Activated T-helper 17 cell treated with anti-CD3 and anti-CD28 coated beads, Interleukin-2, amount 50 U/mL, for 72 hours (primary cell): Measurements from ENCODE around the gene SHROOM2. TPM values are rescaled to one million over a fixed set of nuclear protein-coding genes. Genes with fewer than 3 reads are reported as not detected.
A peak's percentile ranks its signal among the peaks of the same experiment; 100 is the strongest.
"Not testable (repeated sequence)": the region's sequence is repeated elsewhere in the genome, so short reads cannot be mapped to it uniquely, and the experiment has no call there.

ENCODE experiments used
- ATAC-seq: fragments of 150-1000 bp; cut with Tn5 transposase; replicated peaks from 2 replicates; pipeline ENCODE4 v1.10.0; 2021; ENCODE audit warnings: mild to moderate bottlenecking, moderate library complexity
- H3K27ac Mint-ChIP-seq: one replicate; pipeline ENCODE4 v1.8.0; 2022; ENCODE audit warnings: mixed read lengths
- H3K27me3 Mint-ChIP-seq: one replicate; pipeline ENCODE4 v1.8.0; 2022; ENCODE audit warnings: mixed read lengths
- H3K36me3 Mint-ChIP-seq: one replicate; pipeline ENCODE4 v1.8.0; 2022; ENCODE audit warnings: low read depth, mild to moderate bottlenecking, mixed read lengths
- H3K4me1 Mint-ChIP-seq: one replicate; pipeline ENCODE4 v1.8.0; 2022; ENCODE audit warnings: mixed read lengths
- H3K4me3 Mint-ChIP-seq: one replicate; pipeline ENCODE4 v1.8.0; 2022; ENCODE audit warnings: mild to moderate bottlenecking, mixed read lengths
- H3K9me3 Mint-ChIP-seq: one replicate; pipeline ENCODE4 v1.8.0; 2022; ENCODE audit warnings: mixed read lengths
- total RNA-seq, 2 donors: library from RNA; stranded (reverse); gene quantifications; one replicate each; pipeline ENCODE4 v1.2.3, GENCODE V29; 2022

The SHROOM2 gene
- total RNA-seq, 2 donors from 2014 or later, result not detected

DNA sequence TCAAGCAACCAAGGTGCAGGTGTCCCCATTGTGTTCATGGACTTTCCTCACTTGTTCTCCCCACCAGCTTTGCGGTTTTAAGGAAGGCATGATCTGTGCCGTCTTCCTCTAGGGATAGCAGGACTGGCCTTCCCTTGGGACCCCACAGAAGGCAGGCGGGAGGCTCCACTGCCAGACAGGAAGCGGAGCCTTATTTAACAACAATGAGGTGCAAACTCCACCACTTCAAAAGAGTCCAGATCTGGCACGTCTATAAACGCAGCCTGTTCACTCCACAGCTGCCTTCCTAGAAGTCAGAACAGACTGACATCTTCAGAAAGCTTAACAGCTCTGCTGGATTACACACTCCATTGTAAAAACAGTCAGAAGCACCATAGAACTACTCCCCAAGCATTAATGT lies 18.9 kb upstream of the SHROOM2 start:
- no peaks in the 10 kb centered on the region for H3K36me3 Mint-ChIP-seq
- H3K27me3 Mint-ChIP-seq, result peaks cover 3% of the 10 kb centered on the region
- no peaks in the 10 kb centered on the region for H3K9me3 Mint-ChIP-seq
- no peak for ATAC-seq
- H3K27ac Mint-ChIP-seq, result no peak overlapping the region
- H3K4me1 Mint-ChIP-seq, result no peaks in the 10 kb centered on the region
- H3K4me3 Mint-ChIP-seq, result no peak overlapping the region

DNA sequence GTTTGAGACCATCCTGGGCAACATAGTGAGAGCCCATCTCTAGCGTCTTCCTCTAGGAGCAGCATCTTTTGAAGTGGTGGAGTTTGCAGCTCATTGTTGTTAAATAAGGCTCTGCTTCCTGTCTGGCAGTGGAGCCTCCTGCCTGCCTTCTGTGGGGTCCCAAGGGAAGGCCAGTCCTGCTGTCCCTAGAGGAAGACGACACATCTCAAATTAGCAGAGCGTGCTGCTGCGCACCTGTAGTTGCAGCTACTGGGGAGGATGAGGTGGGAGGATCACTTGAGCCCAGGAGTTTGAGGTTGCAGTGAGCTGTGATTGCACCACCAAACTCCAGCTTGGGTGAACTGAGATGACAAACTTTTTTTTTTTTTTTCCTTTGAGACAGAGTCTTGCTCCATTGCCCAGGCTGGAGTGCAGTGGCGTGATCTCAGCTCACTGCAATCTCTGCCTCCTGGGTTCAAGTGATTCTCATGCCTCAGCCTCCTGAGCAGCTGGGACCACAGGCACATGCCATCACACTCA lies 17.8 kb upstream of the SHROOM2 start:
- not testable (repeated sequence) for H3K4me3 Mint-ChIP-seq, H3K36me3 Mint-ChIP-seq, ATAC-seq, H3K27me3 Mint-ChIP-seq, H3K9me3 Mint-ChIP-seq, H3K27ac Mint-ChIP-seq, H3K4me1 Mint-ChIP-seq

DNA sequence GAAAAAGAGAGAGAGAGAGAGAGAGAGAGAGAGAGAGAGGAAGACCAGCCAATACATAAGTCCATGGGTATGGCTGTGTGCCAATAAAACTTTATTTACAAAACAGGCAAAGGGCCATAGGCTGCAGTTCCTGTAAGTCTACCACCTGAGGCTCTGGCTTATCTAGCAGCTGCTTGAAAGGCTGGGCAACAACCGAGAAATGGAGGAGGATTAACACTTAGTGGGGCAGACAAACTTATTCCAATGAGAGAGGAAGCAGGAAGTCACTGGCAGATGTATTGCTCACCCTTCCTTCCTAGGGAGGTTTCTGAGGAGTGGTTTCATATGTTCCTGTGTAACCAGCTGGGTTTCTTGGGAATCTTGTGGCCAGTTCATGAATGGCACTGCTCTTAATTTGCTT lies 15.9 kb upstream of the SHROOM2 start:
- ATAC-seq, result no peak
- Mint-ChIP-seq H3K4me1 (no peaks in the 10 kb centered on the region), H3K27ac (no peak overlapping the region)

DNA sequence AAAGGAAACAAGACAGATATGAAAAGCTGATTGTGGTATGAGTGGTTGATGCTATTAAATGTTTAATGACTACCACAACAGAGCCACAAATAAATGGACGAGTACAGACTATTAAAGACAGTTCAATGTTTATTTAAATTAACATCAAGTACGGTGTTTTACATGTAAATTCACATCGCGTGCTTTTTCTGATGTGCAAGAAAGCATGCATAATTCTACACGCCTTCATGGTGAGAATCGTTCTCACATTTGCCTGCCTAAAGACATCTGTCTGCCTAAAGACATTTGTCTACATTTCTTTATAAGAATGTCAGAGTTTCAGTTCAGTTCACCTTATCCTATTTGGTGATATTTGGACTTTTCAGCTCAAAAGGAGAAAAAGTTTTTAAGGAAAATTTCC lies 13.3 kb upstream of the SHROOM2 start:
- Mint-ChIP-seq H3K4me1 (no peaks in the 10 kb centered on the region), H3K27me3 (peaks cover 5% of the 10 kb centered on the region), H3K9me3 (no peaks in the 10 kb centered on the region), H3K36me3 (no peaks in the 10 kb centered on the region), H3K27ac (no peak overlapping the region), H3K4me3 (no peak overlapping the region)
- no peak for ATAC-seq

More for the DNA sequence above, 15.9 kb upstream of the SHROOM2 start:
- no peak overlapping the region for H3K4me3 Mint-ChIP-seq
- H3K36me3 Mint-ChIP-seq, result no peaks in the 10 kb centered on the region
- H3K27me3 Mint-ChIP-seq, result peaks cover 6% of the 10 kb centered on the region
- H3K9me3 Mint-ChIP-seq, result no peaks in the 10 kb centered on the region

DNA sequence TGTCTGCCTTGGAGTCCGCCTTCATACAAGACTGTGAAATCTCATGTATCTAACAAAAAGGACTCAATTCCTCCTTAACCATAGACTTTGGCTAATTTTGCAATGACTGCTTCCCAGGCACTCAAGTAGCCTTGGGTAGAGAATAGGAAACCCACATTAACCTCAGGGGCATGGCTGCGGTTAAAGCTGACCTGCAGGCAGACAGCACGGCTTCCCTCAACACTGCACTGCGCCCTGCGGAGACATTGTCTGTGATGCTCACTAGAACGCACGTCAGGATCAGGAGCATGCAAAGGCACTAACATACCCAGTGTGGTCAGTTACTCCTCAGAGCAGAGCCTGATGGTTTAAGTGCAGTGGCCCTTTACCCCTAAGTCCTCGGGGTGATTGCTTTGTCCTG lies 10.3 kb upstream of the SHROOM2 start:
- Mint-ChIP-seq H3K27ac (no peak overlapping the region), H3K4me3 (no peak overlapping the region), H3K9me3 (no peaks in the 10 kb centered on the region), H3K27me3 (peaks cover 13% of the 10 kb centered on the region), H3K36me3 (no peaks in the 10 kb centered on the region), H3K4me1 (no peaks in the 10 kb centered on the region)
- ATAC-seq, result no peak

DNA sequence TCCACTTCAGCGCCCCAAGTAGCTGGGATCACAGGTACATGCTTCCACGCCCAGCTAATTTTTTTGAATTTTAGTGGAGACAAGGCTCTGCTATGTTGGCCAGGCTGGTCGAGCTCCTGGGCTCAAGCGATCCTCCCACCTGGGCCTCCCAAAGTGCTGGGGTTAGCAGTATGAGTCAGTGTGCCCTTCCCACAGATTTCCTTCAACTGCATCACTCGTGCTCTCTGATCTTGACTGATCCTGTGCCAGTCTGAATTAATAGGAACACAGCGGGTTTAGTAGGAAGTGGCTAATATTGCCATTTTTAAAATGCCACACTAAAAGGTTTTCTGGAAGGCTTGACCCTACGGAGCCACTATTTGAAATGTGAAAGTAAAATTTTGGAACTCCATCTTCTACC lies 4.3 kb upstream of the SHROOM2 start:
- Mint-ChIP-seq H3K27me3 (peaks cover 8% of the 10 kb centered on the region), H3K27ac (no peak overlapping the region), H3K4me3 (no peak overlapping the region), H3K36me3 (no peaks in the 10 kb centered on the region), H3K4me1 (no peaks in the 10 kb centered on the region), H3K9me3 (no peaks in the 10 kb centered on the region)
- no peak for ATAC-seq

DNA sequence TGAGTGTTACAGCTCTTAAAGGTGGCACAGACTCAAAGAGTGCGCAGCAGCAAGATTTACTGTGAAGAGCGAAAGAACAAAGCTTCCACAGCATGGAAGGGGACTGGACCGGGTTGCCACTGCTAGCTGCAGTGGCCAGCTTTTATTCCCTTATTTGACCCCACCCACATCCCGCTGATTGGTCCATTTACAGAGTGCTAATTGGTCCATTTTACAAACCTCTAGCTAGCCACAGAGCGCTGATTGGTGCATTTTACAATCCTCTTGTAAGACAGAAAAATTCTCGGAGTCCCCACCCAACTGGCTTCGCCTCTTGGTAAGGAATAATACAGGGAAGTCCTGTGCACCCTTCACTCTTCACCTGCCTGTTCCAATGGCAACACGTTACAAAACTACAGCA lies 1.9 kb upstream of the SHROOM2 start:
- H3K9me3 Mint-ChIP-seq, result no peaks in the 10 kb centered on the region
- ATAC-seq, result no peak

DNA sequence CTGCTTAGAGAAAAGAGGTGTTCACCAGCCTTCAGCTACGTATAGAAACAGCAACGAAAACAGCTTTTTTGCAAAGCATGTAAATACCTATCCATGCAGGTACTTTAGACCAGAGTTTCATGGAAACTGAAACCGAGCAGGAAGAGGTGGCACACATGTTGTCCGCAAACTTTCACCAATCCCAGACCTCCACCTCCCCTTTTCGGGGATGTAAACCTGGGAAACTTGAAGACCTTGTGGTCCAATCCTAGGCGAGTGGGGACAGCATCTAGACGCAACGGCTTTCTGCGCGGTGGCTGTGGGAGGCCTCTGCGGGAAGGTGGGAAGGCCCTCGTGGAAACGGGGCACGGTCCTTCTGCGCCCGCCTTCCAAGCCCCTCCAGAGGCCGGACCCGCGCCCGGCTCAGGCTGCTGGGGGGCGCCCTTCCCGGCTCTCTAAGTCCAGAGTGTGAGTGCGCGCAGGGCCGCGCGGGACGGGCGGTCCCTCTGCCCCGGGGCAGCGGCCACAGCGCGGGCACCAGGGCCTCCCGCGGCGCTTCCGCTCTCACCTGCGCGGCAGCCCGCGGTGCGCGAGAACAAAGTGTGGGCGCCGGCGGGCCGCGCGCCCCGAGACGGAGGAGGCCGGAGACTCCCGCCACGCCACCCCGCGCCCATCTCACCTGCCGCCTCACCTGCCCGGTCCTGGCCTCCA lies 830 bp upstream of the SHROOM2 start:
- Mint-ChIP-seq H3K4me3 (no peak overlapping the region), H3K36me3 (no peaks in the 10 kb centered on the region), H3K27me3 (peaks cover 10% of the 10 kb centered on the region), H3K4me1 (no peaks in the 10 kb centered on the region), H3K27ac (no peak overlapping the region), H3K9me3 (no peaks in the 10 kb centered on the region)
- ATAC-seq, result no peak

More for the DNA sequence above, 1.9 kb upstream of the SHROOM2 start:
- H3K27ac Mint-ChIP-seq, result no peak overlapping the region
- H3K36me3 Mint-ChIP-seq, result no peaks in the 10 kb centered on the region
- no peak overlapping the region for H3K4me3 Mint-ChIP-seq
- no peaks in the 10 kb centered on the region for H3K4me1 Mint-ChIP-seq
- H3K27me3 Mint-ChIP-seq, result peaks cover 8% of the 10 kb centered on the region

DNA sequence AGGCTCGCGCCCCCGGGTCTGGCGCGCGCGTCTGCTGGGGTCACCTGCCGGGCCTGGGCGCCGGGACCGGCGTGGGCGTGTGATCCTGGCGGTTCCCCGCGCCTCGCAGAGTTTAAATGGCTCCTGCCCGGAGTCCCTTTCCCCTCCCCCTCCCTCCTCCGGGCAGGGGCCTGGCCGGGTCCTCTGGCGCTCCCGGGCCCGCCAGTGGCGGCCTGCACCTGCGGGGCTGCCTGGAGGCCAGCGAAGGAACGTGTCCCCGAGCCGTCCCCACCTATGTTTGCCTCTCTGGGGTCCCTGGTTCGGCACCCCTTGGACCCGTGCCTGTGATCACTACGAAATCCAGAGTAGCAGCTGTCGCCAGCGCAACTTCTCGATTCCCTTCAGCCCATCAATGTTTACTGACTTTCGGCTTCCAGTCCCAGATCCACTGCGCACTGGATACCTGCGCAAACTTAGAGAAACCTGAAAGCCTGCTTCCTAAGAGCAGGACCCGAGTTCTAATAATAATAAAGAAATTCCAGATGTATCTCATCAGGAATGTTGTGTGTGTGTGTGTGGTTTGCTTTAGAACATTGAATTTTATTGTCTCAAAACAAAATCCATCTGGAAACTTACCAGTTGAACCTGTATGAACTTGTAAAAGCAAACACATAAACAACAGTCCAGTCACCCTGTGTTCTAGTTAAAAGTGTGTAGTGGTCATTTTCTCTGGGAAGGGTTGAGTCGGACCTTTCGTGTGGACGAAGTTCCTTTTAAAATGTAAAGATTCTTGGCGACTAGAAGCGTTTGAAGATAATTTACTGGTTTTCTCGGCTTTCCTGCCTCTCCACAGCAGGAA lies 788 bp downstream of the SHROOM2 start:
- no peaks in the 10 kb centered on the region for H3K9me3 Mint-ChIP-seq
- no peak overlapping the region for H3K27ac Mint-ChIP-seq
- H3K27me3 Mint-ChIP-seq, result peaks cover 10% of the 10 kb centered on the region
- H3K4me3 Mint-ChIP-seq, result peak overlapping the region; percentile 25
- no peak for ATAC-seq
- H3K36me3 Mint-ChIP-seq, result no peaks in the 10 kb centered on the region
- H3K4me1 Mint-ChIP-seq, result no peaks in the 10 kb centered on the region

DNA sequence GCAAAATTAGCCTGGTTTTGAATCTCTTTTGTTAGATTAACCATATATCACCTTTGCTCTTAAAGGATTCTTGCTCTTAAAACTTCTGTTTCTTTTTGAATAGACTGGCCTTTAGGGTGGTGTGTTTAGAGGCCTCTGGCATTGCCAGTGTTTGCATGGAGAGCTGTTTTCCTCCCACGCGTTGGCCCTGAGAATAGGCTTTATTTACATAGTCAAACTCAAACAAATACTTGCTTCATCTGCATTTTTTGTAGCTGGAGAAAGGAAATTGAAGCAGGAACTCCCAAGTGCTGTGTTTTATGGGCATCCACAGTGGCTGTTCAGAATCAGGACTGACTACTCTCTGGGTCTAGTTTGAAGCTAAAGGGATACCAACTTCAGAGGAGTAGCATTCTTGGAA lies 2.7 kb downstream of the SHROOM2 start:
- no peaks in the 10 kb centered on the region for H3K9me3 Mint-ChIP-seq
- no peak overlapping the region for H3K4me3 Mint-ChIP-seq
- H3K27ac Mint-ChIP-seq, result no peak overlapping the region
- ATAC-seq, result no peak
- H3K36me3 Mint-ChIP-seq, result no peaks in the 10 kb centered on the region
- peaks cover 10% of the 10 kb centered on the region for H3K27me3 Mint-ChIP-seq
- no peaks in the 10 kb centered on the region for H3K4me1 Mint-ChIP-seq

DNA sequence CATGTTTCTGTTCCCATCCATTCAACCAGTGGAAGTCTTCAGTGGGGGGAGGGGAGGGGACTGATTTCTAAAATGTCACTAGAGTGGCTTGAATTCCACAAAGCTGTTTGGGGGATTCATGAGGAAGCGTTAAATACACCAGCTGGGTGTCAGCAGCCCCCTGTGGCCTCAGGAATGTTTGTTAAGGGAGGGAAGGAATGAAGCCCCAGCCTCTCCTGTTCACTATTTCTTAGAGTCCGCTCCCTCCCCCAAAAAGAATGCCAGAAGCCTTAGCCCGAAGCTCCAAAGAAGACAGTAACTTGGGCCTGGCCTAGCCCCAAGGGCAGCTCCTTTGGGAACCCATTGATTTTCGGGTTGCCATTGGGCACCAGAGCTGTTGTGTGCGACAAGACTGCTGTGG lies 3.3 kb downstream of the SHROOM2 start:
- Mint-ChIP-seq H3K4me3 (no peak overlapping the region), H3K4me1 (no peaks in the 10 kb centered on the region), H3K36me3 (no peaks in the 10 kb centered on the region), H3K9me3 (no peaks in the 10 kb centered on the region), H3K27me3 (peaks cover 10% of the 10 kb centered on the region), H3K27ac (no peak overlapping the region)
- no peak for ATAC-seq

DNA sequence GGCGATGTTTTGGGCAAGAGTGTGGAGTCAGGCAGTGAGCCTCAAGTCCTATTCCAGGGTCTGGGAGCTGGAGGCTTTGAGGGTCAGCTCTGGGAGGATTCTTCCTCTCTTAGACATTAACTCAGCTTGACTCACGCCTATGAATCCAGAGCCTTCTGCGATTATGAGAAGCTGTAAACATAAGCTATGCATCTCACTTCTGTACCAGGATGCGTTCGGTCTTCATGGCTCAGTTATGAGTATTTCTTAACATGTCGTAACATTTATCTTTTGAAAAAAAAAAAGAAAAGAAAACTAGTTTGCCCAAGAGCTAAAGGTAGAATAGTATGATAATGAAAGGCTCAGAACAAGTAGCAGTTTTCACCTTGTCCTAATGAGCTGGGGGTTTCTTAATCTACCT lies 4.6 kb downstream of the SHROOM2 start:
- no peaks in the 10 kb centered on the region for H3K4me1 Mint-ChIP-seq
- peaks cover 17% of the 10 kb centered on the region for H3K27me3 Mint-ChIP-seq
- no peak overlapping the region for H3K27ac Mint-ChIP-seq
- no peak for ATAC-seq
- H3K4me3 Mint-ChIP-seq, result no peak overlapping the region
- H3K9me3 Mint-ChIP-seq, result peaks cover 6% of the 10 kb centered on the region
- no peaks in the 10 kb centered on the region for H3K36me3 Mint-ChIP-seq

DNA sequence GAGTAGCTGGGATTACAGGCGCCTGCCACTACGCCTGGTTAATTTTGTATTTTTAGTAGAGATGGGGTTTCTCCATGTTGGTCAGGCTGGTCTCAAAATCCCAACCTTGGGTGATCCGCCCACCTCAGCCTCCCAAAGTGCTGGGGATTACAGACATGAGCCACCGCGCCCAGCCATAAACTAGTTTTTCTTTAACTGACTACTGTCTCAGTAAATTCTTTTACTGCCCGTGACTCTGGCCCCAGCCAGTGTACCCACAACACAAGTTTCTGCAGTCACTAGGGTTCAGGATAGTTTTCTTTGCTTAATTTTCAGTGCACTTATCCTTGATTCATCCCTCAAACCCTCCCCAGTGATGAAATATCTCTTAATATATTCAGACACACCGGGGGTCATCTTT lies 8.3 kb downstream of the SHROOM2 start:
- Mint-ChIP-seq H3K4me3 (no peak overlapping the region), H3K36me3 (no peaks in the 10 kb centered on the region), H3K9me3 (peaks cover 6% of the 10 kb centered on the region), H3K27ac (no peak overlapping the region), H3K4me1 (no peaks in the 10 kb centered on the region), H3K27me3 (peaks cover 12% of the 10 kb centered on the region)
- ATAC-seq, result no peak

DNA sequence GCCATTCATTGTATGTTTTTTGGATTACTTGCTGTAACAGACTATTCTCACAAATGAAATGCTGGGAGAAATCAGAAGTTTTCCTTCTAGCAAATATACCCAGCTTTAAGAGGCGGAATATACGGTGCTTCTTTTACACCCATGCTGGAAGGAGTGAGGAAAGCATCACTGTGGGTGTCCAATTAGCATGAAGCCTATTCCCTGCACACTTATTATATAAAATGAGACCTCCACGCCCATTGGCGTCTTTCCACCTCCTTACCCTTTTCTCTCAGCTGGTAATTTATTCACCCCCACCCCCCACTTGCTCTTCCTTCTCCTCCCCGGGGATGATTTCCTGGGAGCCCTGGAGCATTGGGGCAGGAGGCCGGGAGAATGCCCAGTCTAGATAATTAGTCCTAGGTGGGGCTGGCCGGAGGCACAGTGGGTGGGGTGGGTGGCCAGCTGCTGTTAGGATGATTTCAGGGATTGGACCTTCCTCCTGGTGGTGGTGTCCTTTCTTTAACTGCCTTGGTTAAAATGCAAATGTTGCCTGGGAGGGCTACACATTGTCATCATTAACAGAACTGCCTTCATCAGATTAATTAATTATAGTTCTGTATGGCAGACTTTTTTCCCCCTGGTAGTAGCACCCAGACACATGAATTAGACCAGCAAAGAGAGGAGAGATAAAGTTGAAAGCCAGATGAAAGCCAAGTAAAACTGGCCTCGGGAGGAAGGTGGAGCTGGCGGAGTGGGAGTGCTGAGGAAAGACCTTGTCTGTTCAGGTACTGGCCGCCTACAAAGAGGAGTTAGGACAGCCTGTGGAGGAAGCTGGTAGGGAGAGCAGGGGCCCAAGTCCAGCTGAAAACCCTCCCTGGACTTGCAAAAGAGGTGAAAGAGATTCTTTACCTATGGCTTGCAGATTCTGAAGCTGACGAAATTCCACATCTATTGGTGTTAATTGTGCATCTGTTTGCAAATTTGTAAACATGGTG lies 11.4 kb downstream of the SHROOM2 start:
- Mint-ChIP-seq H3K4me1 (no peaks in the 10 kb centered on the region), H3K9me3 (peaks cover 10% of the 10 kb centered on the region), H3K36me3 (no peaks in the 10 kb centered on the region), H3K4me3 (no peak overlapping the region), H3K27me3 (peaks cover 17% of the 10 kb centered on the region), H3K27ac (no peak overlapping the region)
- no peak for ATAC-seq
